Mammary epithelial cell (primary cell): ENCODE data around the gene LYSMD3.

Experiments
- CTCF ChIP-seq, 2 donors: IDR thresholded peaks in 1 of 2; conservative IDR thresholded peaks in 1 of 2; 2 replicates each; pipeline ENCODE4 v1.5.1; 2011 to 2012; ENCODE audit warnings: inconsistent platforms in 2 of 2, low read length in 2 of 2, mild to moderate bottlenecking in 2 of 2, control low read depth in 1 of 2, low read depth in 1 of 2; ENCODE audit not compliant: insufficient read depth in 1 of 2; ENCODE audit errors: extremely low read depth in 1 of 2
- EZH2 ChIP-seq: IDR thresholded peaks from 2 replicates; pipeline ENCODE4 v1.6.1; 2012; ENCODE audit warnings: low read length, inconsistent platforms, borderline replicate concordance

- TF ChIP-seq CTCF (conservative IDR thresholded peaks at IDR 0.05 in 1 of 2, IDR thresholded peaks at IDR 0.05 in 1 of 2; ENCODE audit: extremely low read depth in 1 of 2, insufficient read depth in 1 of 2, low read depth in 1 of 2, low read length in 2 of 2) (no peak), EZH2 (no peak)
These were observed 25.8 kb downstream of the LYSMD3 start for GRCh38 chr5:90503596-90503995.
